ENCODE results near the gene ANO1. TPM values are rescaled to one million over a fixed set of nuclear protein-coding genes. Genes with fewer than 3 reads are reported as not detected.

The ANO1 gene
- total and polyA plus RNA-seq, 2 donors, result 10.4 to 15.0 TPM

DNA sequence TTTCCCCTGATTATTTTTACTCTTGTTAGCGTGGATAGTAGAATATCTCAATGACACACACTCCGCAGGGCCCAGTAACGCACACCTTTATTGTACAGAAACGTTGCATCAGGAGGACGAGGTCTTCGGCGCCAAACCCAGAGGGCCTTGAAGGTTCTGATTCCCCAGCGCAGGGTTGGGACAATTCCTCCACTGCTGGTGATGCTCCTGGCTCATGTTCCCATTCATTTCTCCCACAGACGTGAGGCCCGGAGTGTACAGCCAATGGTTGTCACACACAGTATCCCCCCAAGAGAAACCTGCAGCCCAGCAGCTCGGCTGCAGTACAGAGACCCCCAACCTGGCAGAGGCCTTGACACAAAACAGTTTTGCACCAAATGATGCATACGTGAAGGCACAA, 6.1 kb upstream of the ANO1 start:
- H3K36me3 ChIP-seq (ENCODE audit: insufficient read depth), result no peaks in the 10 kb centered on the region
- WGBS, result 84% methylated on average over 12 of the region's 12 CpGs
- DNase-seq (ENCODE audit: extremely low spot score), result no peak
- no peak overlapping the region for H3K4me3 ChIP-seq (ENCODE audit: low read depth, low read length)
- H3K27ac ChIP-seq (ENCODE audit: low read depth), result no peak overlapping the region
- H3K4me1 ChIP-seq (ENCODE audit: insufficient read depth), result no peaks in the 10 kb centered on the region

DNA sequence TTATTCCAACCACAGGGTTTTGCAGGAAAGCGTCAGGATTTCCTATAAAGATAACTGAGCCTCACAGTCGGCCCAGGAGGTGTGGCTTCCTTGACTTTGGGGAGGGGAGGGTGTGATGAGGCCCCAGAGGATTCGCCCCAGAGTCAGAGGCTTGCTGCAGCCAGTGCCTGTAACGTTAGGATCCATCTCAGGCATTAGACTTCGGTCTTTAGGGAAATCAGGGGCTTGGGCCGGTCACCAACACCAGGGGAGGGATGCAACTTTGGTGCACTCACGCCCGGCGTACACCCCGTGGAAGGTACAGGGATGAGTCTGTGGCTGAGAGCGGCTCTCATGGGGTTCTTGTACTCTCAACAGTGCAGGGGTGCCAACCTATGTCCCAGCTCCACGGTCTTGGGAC, 5.7 kb upstream of the ANO1 start:
- no peak for DNase-seq (ENCODE audit: extremely low spot score)
- no peak overlapping the region for H3K27ac ChIP-seq (ENCODE audit: low read depth)
- 63% methylated on average over 12 of the region's 12 CpGs for WGBS
- no peak overlapping the region for H3K4me3 ChIP-seq (ENCODE audit: low read depth, low read length)
- H3K4me1 ChIP-seq (ENCODE audit: insufficient read depth), result no peaks in the 10 kb centered on the region
- no peaks in the 10 kb centered on the region for H3K36me3 ChIP-seq (ENCODE audit: insufficient read depth)

DNA sequence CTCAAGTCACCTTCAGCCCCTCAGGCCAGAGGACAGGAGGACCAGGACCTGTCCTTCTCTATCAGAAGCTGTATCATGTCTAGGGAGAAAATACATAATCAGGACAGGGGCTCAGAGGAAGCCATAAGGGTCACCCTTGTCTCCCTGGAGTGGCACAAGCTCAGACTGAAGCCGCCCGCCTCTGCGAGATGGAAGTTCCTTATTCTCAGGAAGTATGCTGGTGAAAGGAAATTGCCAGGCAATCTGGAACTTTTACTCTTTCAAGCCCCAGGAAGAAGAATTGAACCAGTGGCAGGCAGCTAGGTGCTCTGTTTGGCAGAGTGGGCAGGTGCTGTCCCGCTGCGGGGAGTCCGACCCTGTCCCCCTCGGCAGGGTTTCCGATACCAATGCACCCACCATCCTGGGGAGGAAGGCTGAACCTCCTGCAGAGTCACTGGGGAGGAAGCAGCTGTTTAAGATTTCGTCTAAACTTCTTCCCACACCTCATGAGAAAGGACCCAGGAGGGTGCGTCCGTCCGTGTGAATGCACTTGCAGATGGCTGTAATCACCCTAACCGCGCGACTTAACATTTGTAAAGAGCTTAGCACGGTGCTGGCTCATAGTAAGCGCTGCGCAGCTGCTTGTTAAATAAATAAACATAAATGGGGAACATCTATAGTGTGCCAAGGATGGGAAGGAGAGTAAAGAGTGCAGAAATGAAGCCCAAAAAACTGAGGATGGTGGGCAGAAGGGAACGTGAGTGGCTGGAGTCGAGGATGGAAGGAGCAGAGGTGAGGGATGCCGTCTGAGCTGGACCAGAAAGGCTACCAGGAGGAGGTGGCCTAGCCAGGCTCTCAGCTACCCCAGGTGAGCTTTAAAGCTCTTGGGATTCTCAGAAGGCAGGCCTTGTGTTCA, 5.0 kb upstream of the ANO1 start:
- Histone ChIP-seq H3K4me1 (ENCODE audit: insufficient read depth) (no peaks in the 10 kb centered on the region), H3K36me3 (ENCODE audit: insufficient read depth) (no peaks in the 10 kb centered on the region), H3K27ac (ENCODE audit: low read depth) (no peak overlapping the region), H3K4me3 (ENCODE audit: low read depth, low read length) (no peak overlapping the region)
- 43% methylated on average over 21 of the region's 21 CpGs for WGBS
- no peak for DNase-seq (ENCODE audit: extremely low spot score)

DNA sequence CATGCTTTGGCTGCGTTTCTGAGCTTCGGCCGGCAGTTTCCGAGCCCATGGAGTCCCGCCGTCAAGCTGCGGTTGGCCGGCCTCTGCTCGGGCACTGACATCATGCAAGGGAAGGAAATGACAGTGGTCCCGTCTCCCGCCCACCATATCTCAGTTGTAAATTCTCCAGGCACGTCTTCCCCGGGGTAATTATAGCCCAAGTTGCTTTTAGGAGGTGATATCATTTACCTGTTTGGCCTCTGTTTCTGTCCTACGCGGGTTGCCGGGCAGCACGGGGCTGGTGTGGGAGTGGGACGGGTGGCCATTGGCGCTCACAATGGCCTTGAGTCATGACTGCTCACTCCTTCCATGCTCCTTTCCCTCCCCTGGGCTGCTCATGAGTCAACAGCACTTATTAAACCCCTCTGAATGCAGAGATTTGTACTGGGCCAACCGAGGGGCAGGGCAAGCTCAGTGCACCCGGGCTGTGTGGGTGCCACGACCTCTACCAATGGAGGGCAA, 4.2 kb upstream of the ANO1 start:
- Histone ChIP-seq H3K36me3 (ENCODE audit: insufficient read depth) (no peaks in the 10 kb centered on the region), H3K4me3 (ENCODE audit: low read depth, low read length) (no peak overlapping the region), H3K4me1 (ENCODE audit: insufficient read depth) (peaks cover 2% of the 10 kb centered on the region), H3K27ac (ENCODE audit: low read depth) (no peak overlapping the region)
- no peak for DNase-seq (ENCODE audit: extremely low spot score)
- 61% methylated on average over 22 of the region's 22 CpGs for WGBS

DNA sequence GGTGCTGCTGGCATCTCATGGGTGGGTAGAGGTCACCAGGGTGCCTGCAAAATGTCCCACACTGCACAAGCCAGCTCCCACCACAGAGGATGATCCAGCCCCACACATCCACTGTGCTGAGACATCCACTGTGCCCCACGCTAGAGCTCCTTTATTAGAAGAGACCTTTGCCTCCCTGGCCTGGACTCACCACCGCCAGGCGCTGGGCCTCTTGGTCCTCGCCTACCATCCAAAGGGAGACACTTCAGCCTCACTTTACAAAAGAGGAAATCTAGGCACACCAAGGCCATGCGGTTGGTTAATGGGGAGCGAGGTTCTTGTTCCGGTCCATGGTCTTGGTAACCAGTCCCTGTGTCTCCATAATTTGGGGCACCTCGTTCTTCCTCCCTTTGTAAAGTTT, 3.4 kb upstream of the ANO1 start:
- WGBS, result 98% methylated on average over 8 of the region's 8 CpGs
- Histone ChIP-seq H3K4me3 (ENCODE audit: low read depth, low read length) (no peak overlapping the region), H3K27ac (ENCODE audit: low read depth) (no peak overlapping the region), H3K4me1 (ENCODE audit: insufficient read depth) (peaks cover 2% of the 10 kb centered on the region), H3K36me3 (ENCODE audit: insufficient read depth) (no peaks in the 10 kb centered on the region)
- no peak for DNase-seq (ENCODE audit: extremely low spot score)

DNA sequence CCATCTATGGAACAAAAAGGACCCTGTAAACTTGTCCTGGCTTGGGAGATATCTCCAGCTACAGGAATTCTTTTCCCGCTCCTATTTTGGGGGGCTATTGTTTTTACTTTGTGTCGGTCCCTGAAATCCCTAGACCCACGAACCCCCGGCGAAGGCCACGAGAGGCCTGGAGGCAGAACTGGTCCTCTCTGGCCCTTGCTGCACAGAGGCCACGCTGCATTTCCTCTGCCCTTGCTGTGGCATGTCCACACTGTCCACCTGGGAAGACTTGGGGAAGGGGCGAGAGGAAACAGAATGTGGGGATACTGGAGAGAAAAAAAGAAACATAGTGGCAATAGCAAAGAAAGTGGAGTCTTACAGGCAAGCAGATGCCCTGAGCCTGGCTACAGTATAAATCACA, 2.3 kb upstream of the ANO1 start:
- Histone ChIP-seq H3K4me3 (ENCODE audit: low read depth, low read length) (no peak overlapping the region), H3K36me3 (ENCODE audit: insufficient read depth) (no peaks in the 10 kb centered on the region), H3K27ac (ENCODE audit: low read depth) (no peak overlapping the region), H3K4me1 (ENCODE audit: insufficient read depth) (peaks cover 2% of the 10 kb centered on the region)
- WGBS, result 94% methylated on average over 8 of the region's 8 CpGs
- no peak for DNase-seq (ENCODE audit: extremely low spot score)

DNA sequence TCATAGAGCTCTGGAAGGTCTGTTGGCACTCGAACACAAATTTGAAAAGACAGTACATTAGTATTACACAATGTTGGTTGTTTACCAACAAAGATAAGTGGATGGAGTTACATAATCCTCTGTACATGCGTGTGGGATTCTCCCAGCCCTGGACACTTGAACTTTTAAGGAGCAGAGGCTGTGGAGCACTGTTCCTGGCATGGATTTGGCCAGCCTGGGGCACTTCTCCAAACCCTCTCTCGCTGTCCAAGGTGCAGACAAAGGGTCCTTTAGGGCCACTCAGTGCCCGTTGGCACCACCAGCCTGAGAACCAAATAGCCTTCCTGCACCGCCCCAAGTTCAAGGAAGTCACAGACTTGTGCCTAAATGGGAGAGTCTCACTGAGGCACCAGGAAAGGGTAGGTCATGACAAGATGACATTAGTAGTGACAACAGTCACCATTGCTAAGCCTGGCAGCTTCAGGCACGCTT, 1.6 kb upstream of the ANO1 start:
- Histone ChIP-seq H3K4me1 (ENCODE audit: insufficient read depth) (peaks cover 2% of the 10 kb centered on the region), H3K36me3 (ENCODE audit: insufficient read depth) (no peaks in the 10 kb centered on the region), H3K4me3 (ENCODE audit: low read depth, low read length) (no peak overlapping the region), H3K27ac (ENCODE audit: low read depth) (no peak overlapping the region)
- WGBS, result 67% methylated on average over 6 of the region's 6 CpGs
- DNase-seq (ENCODE audit: extremely low spot score), result no peak

DNA sequence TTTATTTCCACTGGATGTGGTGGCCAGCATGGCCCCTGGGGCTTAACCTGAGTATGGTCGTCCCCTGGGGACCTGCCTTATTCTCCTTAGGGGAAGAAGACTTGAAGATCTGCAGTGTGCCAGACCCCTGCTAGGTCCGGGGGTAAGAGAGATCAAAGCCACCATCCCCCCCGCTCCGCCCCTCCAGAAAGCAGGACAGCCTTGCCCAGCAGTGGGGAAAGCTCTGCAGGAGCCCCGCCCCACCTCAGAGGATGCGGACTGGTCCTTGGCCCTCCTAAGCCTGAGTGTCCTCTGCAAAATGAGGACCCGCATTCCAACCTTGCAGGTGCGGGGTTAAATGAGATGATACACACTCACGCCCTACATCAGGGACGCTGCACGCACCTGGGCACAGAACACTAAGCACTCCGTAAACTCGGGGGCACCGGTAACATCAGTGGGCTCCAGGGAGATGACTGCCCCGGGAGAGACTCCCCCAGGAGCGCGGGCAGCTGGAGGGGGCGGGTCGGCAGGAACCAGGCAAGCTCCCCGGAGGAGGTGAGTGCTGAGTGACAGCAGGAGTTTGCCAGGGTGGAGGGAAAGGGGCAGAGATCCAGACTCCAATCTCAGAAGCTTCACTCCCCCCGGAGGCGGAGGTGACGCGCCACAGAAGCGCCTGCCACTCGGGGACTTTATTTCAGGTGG, 564 bp upstream of the ANO1 start:
- peak overlapping the region; percentile 34 for H3K4me3 ChIP-seq (ENCODE audit: low read depth, low read length)
- DNase-seq (ENCODE audit: extremely low spot score), result no peak
- no peaks in the 10 kb centered on the region for H3K36me3 ChIP-seq (ENCODE audit: insufficient read depth)
- 40% methylated on average over 26 of the region's 26 CpGs for WGBS
- no peak overlapping the region for H3K27ac ChIP-seq (ENCODE audit: low read depth)
- H3K4me1 ChIP-seq (ENCODE audit: insufficient read depth), result peaks cover 2% of the 10 kb centered on the region

DNA sequence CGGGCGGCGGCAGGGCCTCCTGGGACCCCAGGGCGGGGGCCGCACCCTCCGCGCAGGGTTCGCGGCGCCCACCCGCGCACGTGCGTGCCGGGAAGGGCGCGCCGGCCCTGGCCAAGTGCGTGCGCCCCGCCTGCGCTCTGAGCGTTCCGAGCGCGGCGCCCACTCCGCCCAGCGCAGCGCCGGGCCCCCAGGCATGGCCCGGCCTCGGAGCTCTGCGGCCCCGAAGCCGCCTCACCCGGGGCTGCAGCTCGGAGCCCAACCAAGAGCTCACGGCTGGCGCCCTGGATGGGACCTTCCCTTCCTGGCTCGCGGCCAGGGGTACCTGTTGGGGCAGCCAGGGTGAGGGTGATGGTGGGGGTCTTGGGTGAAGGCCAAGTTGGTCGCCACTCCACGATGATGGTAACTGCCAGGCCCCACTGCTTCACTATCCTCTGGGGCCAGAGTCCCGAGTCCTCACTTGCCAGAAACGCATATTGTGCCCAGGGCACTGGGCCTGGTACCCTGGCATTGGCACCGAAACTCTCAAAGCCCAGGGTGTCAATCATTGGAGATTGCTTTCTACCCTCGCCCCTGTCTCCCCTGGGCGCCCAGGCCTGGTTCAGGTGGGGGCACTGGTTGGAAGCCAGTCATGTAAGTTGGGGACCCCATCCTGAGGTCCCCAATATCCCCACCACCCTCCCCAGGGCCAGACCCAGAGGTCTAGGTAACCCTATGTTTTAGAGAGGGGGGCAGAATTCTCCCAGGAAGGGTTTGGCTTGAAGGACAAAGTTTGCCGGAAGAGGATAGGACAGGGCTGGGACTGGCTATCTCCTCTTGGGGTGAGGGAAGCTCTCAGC, 882 bp downstream of the ANO1 start:
- H3K4me3 ChIP-seq (ENCODE audit: low read depth, low read length), result peak overlapping the region; percentile 34
- WGBS, result 13% methylated on average over 50 of the region's 50 CpGs
- DNase-seq (ENCODE audit: extremely low spot score), result no peak
- H3K36me3 ChIP-seq (ENCODE audit: insufficient read depth), result no peaks in the 10 kb centered on the region
- peaks cover 2% of the 10 kb centered on the region for H3K4me1 ChIP-seq (ENCODE audit: insufficient read depth)
- H3K27ac ChIP-seq (ENCODE audit: low read depth), result no peak overlapping the region

DNA sequence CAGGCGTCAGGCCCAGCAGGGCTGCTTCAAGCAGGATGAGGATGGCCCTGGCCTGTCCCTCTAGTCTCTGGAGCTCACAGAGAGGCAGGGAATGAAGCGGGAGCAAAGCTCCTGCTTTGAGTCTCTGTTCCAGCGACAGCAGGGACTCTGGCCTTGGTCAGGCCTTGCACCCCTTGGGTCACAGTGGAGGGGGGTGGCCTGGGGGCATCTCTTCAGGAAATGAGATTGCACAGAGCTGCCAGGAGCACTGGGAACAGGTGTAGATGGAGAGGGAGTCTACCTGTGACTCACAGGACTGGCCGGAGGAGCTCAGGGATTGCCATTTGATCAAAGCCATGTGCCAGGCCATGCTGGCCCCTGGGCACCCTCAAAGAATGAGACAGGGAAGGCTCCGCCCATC, 1.6 kb downstream of the ANO1 start:
- H3K4me3 ChIP-seq (ENCODE audit: low read depth, low read length), result no peak overlapping the region
- WGBS, result 82% methylated on average over 5 of the region's 5 CpGs
- no peak overlapping the region for H3K27ac ChIP-seq (ENCODE audit: low read depth)
- H3K36me3 ChIP-seq (ENCODE audit: insufficient read depth), result no peaks in the 10 kb centered on the region
- H3K4me1 ChIP-seq (ENCODE audit: insufficient read depth), result peaks cover 2% of the 10 kb centered on the region
- no peak for DNase-seq (ENCODE audit: extremely low spot score)

DNA sequence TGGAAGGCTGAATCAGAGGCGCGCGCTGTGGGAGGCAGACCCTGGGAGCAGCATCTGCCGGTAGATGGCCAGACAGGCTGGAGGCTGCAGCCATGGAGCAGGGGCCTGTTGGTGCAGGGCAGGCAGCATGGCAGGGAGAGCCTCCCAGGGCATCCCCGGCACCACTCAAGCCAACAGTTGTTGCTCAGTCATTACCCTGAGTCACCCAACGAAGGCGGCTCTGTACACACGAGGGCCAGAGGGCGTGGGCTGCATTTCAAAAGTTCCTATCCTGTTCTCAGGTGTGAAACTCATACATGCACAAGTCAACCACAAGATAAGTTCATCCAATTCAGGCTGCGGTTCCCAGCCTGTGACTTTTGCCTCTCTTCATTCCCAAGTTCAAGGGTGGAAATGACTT, 2.6 kb downstream of the ANO1 start:
- no peak for DNase-seq (ENCODE audit: extremely low spot score)
- H3K36me3 ChIP-seq (ENCODE audit: insufficient read depth), result no peaks in the 10 kb centered on the region
- H3K27ac ChIP-seq (ENCODE audit: low read depth), result no peak overlapping the region
- H3K4me3 ChIP-seq (ENCODE audit: low read depth, low read length), result no peak overlapping the region
- H3K4me1 ChIP-seq (ENCODE audit: insufficient read depth), result peaks cover 2% of the 10 kb centered on the region
- 88% methylated on average over 10 of the region's 10 CpGs for WGBS

DNA sequence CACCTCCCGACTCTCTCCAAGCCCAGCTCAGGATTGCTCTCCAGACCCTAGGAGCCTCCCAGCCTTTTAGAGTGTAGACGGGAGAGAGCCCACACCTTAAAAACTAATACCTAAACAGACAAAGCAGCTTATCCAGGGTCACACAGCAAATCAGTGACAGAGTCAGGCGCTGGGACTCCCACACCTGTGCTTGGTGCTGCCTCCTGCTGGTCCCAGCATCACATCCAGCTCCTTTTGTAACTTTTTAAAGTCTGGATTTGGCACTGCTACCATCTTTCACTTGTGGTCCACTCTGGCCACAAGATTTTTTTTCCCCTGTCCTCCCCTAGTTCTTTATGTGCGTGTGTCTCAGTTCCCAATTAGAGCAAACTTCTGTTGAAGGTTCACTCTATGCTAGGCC, 4.7 kb downstream of the ANO1 start:
- Histone ChIP-seq H3K36me3 (ENCODE audit: insufficient read depth) (no peaks in the 10 kb centered on the region), H3K27ac (ENCODE audit: low read depth) (no peak overlapping the region), H3K4me3 (ENCODE audit: low read depth, low read length) (no peak overlapping the region), H3K4me1 (ENCODE audit: insufficient read depth) (peaks cover 2% of the 10 kb centered on the region)
- WGBS, result 95% methylated on average over 4 of the region's 4 CpGs
- no peak for DNase-seq (ENCODE audit: extremely low spot score)

All from urinary bladder (tissue), 4 donors.